PC-9 (cell line): ENCODE measurements around the gene COL5A2.

Experiments used
- CTCF ChIP-seq: fragments of 200-600 bp; sonication (generic); conservative IDR thresholded peaks from 2 replicates; pipeline ENCODE4 v1.6.1; 2017; ENCODE audit warnings: mixed run types, antibody characterized with exemption, mild to moderate bottlenecking, moderate library complexity
- EZH2 ChIP-seq: fragments of 200-600 bp; sonication (generic); IDR thresholded peaks from 2 replicates; pipeline ENCODE4 v1.8.0; 2017; ENCODE audit warnings: antibody characterized with exemption, low read depth

GRCh38 chr2:189118386-189118785, 61.2 kb downstream of the COL5A2 start:
- TF ChIP-seq CTCF = no peak
- no peak for TF ChIP-seq EZH2
